SK-N-MC (cell line): ENCODE results near the gene AGAP1.

Experiments used
- DNase-seq: peaks from one replicate; pipeline ENCODE4 v3.0.0-alpha.2; 2011; ENCODE audit warnings: low read depth, low spot score
- H3K27ac ChIP-seq: fragments of 200-600 bp; sonication (generic); 2 replicates; pipeline ENCODE4 v1.5.1; 2016; ENCODE audit warnings: mixed run types
- H3K36me3 ChIP-seq: fragments of 200-600 bp; sonication (generic); 2 replicates; pipeline ENCODE4 v1.6.1; 2017; ENCODE audit warnings: antibody characterized with exemption, low read length, mixed read lengths; ENCODE audit not compliant: insufficient read depth
- H3K4me3 ChIP-seq: fragments of 200-600 bp; sonication (generic); 2 replicates; pipeline ENCODE4 v1.5.1; 2016
- H3K9ac ChIP-seq: fragments of 200-600 bp; sonication (generic); 2 replicates; pipeline ENCODE4 v1.8.0; 2017; ENCODE audit warnings: mixed run types, mixed read lengths; ENCODE audit not compliant: insufficient read length
- H3K9me3 ChIP-seq: fragments of 200-600 bp; sonication (generic); 2 replicates; pipeline ENCODE4 v1.6.1; 2017; ENCODE audit warnings: low read depth, mild to moderate bottlenecking, antibody characterized with exemption, low read length, moderate library complexity, mixed read lengths
- EZH2 ChIP-seq: fragments of 200-600 bp; sonication (generic); IDR thresholded peaks from one replicate; pipeline ENCODE4 v1.6.1; 2017; ENCODE audit warnings: antibody characterized with exemption
- FOXP2 ChIP-seq: optimal IDR thresholded peaks from 2 replicates; pipeline ENCODE3; 2011; ENCODE audit warnings: mild to moderate bottlenecking, moderate library complexity; ENCODE audit not compliant: insufficient read depth; ENCODE audit errors: extremely low read length, control extremely low read depth
- POLR2AphosphoS5 ChIP-seq: IDR thresholded peaks from 2 replicates; pipeline ENCODE4 v1.6.1; 2012; ENCODE audit warnings: mild to moderate bottlenecking, low read depth, low read length, borderline replicate concordance

AGAP1 gene

DNA sequence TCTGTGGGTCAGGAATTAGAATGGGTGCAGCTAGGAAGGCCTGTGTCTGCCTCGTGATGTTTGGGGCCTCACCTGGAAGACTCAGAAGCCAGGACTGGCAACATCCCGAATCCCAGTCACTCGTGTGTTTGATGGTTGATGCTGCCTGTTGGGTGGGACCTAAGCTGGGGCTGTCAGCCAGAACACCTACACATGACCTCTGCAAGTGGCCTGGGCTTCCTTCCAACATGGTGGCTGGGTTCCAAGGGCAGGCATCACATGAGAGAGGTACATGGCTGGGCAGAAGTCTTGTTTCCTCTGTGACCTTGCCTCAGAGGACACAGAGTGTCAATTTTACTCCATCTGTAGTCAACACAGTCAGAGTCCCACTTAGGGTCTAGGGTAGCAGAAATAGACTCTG lies 496.5 kb downstream of the AGAP1 start:
- no peak for TF ChIP-seq POLR2AphosphoS5
- TF ChIP-seq EZH2: no peak
- TF ChIP-seq FOXP2: no peak
- Histone ChIP-seq H3K9ac (no peak overlapping the region), H3K27ac (no peak overlapping the region), H3K4me3 (no peak overlapping the region), H3K36me3 (no peaks in the 10 kb centered on the region), H3K9me3 (no peaks in the 10 kb centered on the region)
- no peak for DNase-seq

GRCh38 chr2:235992024-235992423 lies 498.2 kb downstream of the AGAP1 start:
- H3K9me3 ChIP-seq: no peaks in the 10 kb centered on the region
- no peak for DNase-seq
- no peak overlapping the region for H3K4me3 ChIP-seq
- H3K9ac ChIP-seq: no peak overlapping the region
- no peaks in the 10 kb centered on the region for H3K36me3 ChIP-seq
- H3K27ac ChIP-seq: no peak overlapping the region
- TF ChIP-seq EZH2 (no peak), FOXP2 (no peak), POLR2AphosphoS5 (no peak)

GRCh38 chr2:235996419-235996818 lies 502.6 kb downstream of the AGAP1 start:
- Histone ChIP-seq H3K9me3 (no peaks in the 10 kb centered on the region), H3K36me3 (no peaks in the 10 kb centered on the region), H3K4me3 (no peak overlapping the region), H3K9ac (no peak overlapping the region), H3K27ac (no peak overlapping the region)
- TF ChIP-seq FOXP2 (no peak), POLR2AphosphoS5 (no peak)
- no peak for DNase-seq

DNA sequence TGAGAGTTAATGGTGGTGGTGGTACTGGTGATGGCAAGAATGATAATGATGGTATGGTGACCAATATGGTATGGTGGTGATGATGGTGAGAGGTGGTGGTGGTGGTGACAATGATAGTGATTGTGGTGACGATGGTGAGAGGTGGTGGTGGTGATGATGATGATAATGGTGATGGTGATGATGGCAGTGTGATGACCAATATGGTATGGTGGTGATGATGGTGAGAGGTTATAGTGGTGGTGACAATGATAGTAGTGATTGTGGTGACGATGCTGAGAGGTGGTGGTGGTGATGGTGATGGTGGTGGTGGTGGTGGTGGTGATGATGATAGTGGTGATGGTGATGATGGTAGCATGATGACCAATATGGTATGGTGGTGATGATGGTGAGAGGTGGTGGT lies 505.2 kb downstream of the AGAP1 start:
- DNase-seq: no peak
- Histone ChIP-seq H3K9ac (no peak overlapping the region), H3K27ac (no peak overlapping the region), H3K9me3 (no peaks in the 10 kb centered on the region), H3K4me3 (no peak overlapping the region), H3K36me3 (no peaks in the 10 kb centered on the region)
- TF ChIP-seq POLR2AphosphoS5 (no peak), EZH2 (no peak), FOXP2 (no peak)

DNA sequence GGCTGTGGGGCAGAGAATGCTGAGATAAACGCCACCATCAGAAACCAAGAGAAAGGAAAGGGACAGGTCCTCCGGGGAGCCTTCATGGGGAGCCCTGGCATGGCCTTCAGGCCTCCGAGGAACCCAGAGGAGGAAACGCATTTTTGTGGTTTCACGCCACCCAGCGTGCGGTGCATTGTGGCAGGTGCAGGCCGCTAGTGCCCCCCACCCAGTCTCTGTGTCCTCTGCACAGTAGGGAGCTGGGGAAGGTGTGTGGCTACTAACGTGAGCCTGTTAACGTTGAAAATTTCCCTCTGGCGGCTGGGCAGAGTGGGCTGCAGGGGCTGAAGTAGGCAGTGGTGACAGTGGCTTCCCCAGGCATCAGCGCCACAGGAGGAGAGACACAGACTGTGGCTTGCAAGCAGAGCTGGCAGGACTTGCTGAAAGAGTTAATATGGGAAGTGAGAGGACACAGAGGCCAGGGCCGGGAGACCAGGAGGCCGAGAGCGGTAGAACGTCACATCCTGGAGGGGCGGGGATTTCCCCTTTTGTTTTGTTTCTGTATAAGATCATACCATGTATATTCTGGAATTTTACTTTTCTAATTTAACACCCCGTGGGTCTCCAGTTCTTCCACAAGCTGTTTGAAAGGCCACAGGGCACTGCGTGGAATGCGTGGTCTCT lies 507.5 kb downstream of the AGAP1 start:
- Histone ChIP-seq H3K27ac (no peak overlapping the region), H3K4me3 (no peak overlapping the region), H3K36me3 (no peaks in the 10 kb centered on the region), H3K9me3 (no peaks in the 10 kb centered on the region), H3K9ac (no peak overlapping the region)
- DNase-seq: no peak
- no peak for TF ChIP-seq POLR2AphosphoS5
- TF ChIP-seq FOXP2: no peak
- no peak for TF ChIP-seq EZH2

DNA sequence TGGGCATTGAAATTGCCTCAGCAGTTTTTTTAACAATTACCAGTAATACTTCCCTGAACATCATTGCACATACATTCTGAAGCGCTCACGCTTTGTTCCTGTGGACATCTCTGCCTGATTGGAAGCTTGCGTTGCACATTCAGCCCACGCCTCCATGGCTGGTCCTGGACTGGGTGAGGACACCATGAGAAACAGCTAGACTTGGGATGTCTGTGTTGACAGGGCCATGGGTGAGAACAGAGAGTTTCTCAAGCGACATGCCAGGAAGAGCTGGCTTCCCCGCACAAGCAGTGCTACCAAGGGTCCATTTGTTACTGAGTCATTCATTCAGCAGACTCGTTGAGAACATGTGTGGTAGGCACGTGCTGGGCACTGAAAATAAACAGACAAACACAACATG lies 508.0 kb downstream of the AGAP1 start:
- H3K27ac ChIP-seq: no peak overlapping the region

DNA sequence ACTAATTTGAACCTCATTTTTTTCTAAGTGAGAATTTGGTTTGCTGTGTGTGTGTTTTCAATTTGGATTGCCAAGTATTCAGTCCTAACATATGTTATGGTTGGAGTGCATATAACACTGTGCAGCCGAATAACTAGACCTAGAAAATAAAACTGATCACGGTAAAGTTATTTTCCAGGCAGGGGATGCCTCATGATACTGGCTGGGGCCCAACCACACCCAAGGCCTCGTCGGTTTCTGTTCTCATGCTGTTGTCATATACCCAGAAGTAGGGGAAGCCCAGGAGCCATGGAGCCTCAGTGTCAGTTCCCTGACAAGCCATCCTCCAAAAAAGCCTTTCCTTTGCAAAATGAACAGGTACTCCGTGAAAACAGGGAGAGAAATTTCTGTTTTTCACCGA lies 514.2 kb downstream of the AGAP1 start:
- TF ChIP-seq POLR2AphosphoS5 (no peak), EZH2 (no peak), FOXP2 (no peak)
- Histone ChIP-seq H3K9me3 (no peaks in the 10 kb centered on the region), H3K4me3 (no peak overlapping the region), H3K27ac (no peak overlapping the region), H3K36me3 (no peaks in the 10 kb centered on the region), H3K9ac (no peak overlapping the region)
- no peak for DNase-seq

More for the DNA sequence above, 508.0 kb downstream of the AGAP1 start:
- no peak overlapping the region for H3K9ac ChIP-seq
- no peak for TF ChIP-seq FOXP2
- no peak for DNase-seq
- no peaks in the 10 kb centered on the region for H3K9me3 ChIP-seq
- no peak overlapping the region for H3K4me3 ChIP-seq
- H3K36me3 ChIP-seq: no peaks in the 10 kb centered on the region

DNA sequence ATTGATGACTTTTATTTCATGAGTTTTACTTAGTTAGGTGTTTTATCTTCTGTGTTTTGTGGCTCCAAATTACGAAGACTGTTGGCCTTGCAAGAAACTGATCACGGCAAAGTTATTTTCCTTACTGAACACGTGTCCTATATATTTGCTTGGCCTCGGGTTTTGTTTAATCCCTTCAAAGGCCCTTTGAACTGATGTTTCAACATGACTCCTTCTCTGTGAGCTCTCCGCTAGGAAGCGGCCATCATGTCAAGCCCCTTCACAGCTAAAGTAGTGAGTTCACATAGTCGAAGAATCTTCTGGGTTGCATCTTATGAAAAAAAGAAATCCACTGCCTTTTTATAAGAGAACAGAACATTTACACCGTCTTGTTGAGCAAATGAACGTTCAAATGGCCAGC lies 515.0 kb downstream of the AGAP1 start:
- Histone ChIP-seq H3K9me3 (no peaks in the 10 kb centered on the region), H3K9ac (no peak overlapping the region), H3K27ac (no peak overlapping the region), H3K36me3 (no peaks in the 10 kb centered on the region), H3K4me3 (no peak overlapping the region)
- DNase-seq: no peak
- no peak for TF ChIP-seq POLR2AphosphoS5
- TF ChIP-seq FOXP2: no peak
- TF ChIP-seq EZH2: no peak

GRCh38 chr2:236010920-236011685 lies 517.3 kb downstream of the AGAP1 start:
- Histone ChIP-seq H3K9ac (no peak overlapping the region), H3K27ac (no peak overlapping the region), H3K4me3 (no peak overlapping the region), H3K36me3 (no peaks in the 10 kb centered on the region), H3K9me3 (no peaks in the 10 kb centered on the region)
- DNase-seq: no peak
- TF ChIP-seq FOXP2 (no peak), POLR2AphosphoS5 (no peak)
